ENCODE results near the gene DGKA.
A peak's percentile ranks its signal among the peaks of the same experiment; 100 is the strongest.
"Not testable (repeated sequence)": the region's sequence is repeated elsewhere in the genome, so short reads cannot be mapped to it uniquely, and the experiment has no call there.

Gene DGKA

DNA sequence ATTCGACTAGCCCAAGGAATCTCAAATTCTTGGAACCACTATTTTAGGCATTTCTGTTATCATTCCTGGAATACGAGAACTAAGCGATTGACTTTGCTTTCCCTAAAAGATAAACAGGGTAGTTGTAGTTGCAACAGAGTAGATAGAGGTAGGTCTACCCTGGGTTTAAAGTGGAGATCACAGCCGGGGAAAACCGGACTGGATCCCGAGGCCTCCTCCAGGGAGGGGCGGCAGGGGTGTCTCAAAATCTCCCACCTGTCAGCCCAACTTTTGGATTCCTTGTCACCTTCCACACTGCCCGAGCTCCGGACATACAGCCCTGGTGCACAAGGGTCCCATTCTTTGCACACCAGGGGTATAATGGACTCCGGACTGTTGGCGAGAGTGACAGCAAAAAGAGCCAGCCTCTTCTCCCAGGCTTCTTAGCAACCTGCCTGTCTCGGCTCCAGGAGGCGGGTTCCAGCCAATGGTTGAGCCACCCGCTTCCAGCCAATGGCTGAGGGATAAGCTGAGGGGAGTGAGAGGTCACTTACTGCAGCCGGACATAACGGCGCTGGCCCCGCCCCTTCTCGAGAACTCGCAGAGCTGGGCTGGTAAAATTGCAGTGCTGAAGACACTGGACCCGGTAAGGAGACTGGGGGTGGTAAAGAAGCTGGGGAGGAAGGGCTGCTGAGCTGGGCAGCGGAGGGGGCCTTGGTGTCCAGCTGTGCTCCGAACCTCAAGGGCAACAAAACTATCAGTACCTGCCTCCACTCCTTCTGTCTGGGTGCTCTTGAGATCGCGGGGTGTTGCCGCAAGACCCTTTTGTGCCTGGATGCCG, 66.0 kb downstream of the DGKA start, which contains the start of gene SUOX:
SUOX (plus strand) TSS at position 562 of the 820 bp plus-strand sequence. CDS start 4,946 bp downstream, outside the sequence.
- peak; percentile 97 for DNase-seq (ENCODE audit: low spot score)

GRCh38 chr12:55997535-55997859, 66.5 kb downstream of the DGKA start:
- DNase-seq (ENCODE audit: low spot score) = no peak

DNA sequence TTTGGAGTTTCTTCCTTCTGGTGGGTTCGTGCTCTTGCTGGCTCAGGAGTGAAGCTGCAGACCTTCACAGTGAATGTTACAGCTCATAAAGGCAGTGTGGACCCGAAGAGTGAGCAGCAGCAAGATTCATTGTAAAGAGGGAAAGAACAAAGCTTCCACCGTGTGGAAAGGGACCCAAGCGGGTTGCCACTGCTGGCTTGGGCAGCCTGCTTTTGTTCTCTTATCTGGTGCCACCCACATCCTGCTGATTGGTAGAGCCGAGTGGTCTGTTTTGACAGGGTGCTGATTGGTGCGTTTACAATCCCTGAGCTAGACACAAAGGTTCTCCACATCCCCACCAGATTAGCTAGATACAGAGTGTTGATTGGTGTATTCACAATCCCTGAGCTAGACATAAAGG, 68.6 kb downstream of the DGKA start:
- not testable (repeated sequence) for DNase-seq (ENCODE audit: low spot score)

DNA sequence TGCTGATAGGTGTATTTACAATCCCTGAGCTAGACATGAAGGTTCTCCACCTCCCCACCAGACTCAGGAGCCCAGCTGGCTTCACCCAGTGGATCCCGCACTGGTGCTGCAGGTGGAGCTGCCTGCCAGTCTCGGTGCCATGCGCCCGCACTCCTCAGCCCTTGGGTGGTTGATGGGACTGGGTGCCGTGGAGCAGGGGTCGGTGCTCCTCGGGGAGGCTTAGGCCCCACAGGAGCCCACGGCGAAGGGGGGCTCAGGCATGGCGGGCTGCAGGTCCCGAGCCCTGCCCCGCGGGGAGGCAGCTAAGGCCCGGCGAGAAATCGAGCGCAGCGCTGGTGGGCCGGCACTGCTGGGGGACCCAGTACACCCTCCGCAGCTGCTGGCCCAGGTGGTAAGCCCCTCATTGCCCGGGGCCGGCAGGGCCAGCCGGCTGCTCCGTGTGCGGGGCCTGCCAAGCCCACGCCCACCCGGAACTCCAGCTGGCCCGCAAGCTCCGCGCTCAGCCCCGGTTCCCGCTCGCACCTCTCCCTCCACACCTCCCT, 69.1 kb downstream of the DGKA start:
- DNase-seq (ENCODE audit: low spot score) = not testable (repeated sequence)

GRCh38 chr12:56001487-56002100, 70.6 kb downstream of the DGKA start:
- DNase-seq (ENCODE audit: low spot score) = peak; percentile 63

DNA sequence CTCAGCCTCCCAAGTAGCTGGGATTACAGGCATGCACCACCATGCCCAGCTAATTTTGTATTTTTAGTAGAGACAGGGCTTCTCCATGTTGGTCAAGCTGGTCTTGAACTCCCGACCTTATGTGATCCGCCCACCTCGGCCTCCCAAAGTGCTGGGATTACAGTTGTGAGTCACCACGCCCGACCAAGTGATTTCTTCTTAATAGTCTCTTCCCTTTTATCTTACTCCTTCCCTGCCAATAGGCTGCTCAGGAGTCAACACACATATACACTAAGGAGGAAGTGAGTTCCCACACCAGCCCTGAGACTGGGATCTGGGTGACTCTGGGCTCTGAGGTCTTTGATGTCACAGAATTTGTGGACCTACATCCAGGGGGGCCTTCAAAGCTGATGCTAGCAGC, 72.4 kb downstream of the DGKA start:
- DNase-seq (ENCODE audit: low spot score) = not testable (repeated sequence)

Data from kidney tubule cell (primary cell).